K562 (cell line): ENCODE results near the gene MAGEB4. TPM values are rescaled to one million over a fixed set of nuclear protein-coding genes. Genes with fewer than 3 reads are reported as not detected.

ENCODE experiments used
- ADNP ChIP-seq: fragments of 200-800 bp; sonication (Bioruptor generic); IDR thresholded peaks from 2 replicates; pipeline ENCODE4 v1.6.1; 2016; ENCODE audit warnings: missing genetic modification characterization, missing compliant biosample characterization
- ELK3 ChIP-seq: fragments of 450-650 bp; formaldehyde crosslinking; IDR thresholded peaks from 2 replicates; pipeline ENCODE4 v1.4.0; 2020; ENCODE audit warnings: mild to moderate bottlenecking
- FOXK1 ChIP-seq: sonication (generic); formaldehyde crosslinking; IDR thresholded peaks from 2 replicates; pipeline ENCODE4 v1.8.0; 2022; ENCODE audit warnings: missing genetic modification reagents, mild to moderate bottlenecking, borderline replicate concordance
- GATAD2A ChIP-seq: fragments of 450-650 bp; IDR thresholded peaks from 2 replicates; pipeline ENCODE4 v1.6.1; 2017
- HNRNPH1 ChIP-seq: fragments of 200-400 bp; formaldehyde crosslinking; optimal IDR thresholded peaks from 2 replicates; pipeline ENCODE3; 2017; ENCODE audit warnings: low read depth, mild to moderate bottlenecking, low read length, moderate library complexity
- MECOM ChIP-seq: fragments of 250-450 bp; sonication (Bioruptor Pico); IDR thresholded peaks from 2 replicates; pipeline ENCODE4 v1.8.0; 2022; ENCODE audit warnings: inconsistent platforms
- MTF1 ChIP-seq: fragments of 250-450 bp; sonication (Bioruptor Pico); IDR thresholded peaks from 2 replicates; pipeline ENCODE4 v1.9.0; 2021; ENCODE audit warnings: moderate library complexity, mild to moderate bottlenecking, inconsistent platforms, borderline replicate concordance
- NFE2 ChIP-seq: IDR thresholded peaks from 2 replicates; pipeline ENCODE4 v1.6.1; 2014; ENCODE audit warnings: antibody characterized with exemption, low read depth
- NR1H2 ChIP-seq: sonication (generic); formaldehyde crosslinking; IDR thresholded peaks from 2 replicates; pipeline ENCODE4 v1.4.0; 2020; ENCODE audit warnings: mild to moderate bottlenecking, missing genetic modification reagents
- PHF8 ChIP-seq: fragments of 200-600 bp; sonication (generic); IDR thresholded peaks from 2 replicates; pipeline ENCODE4 v1.6.1; 2012; ENCODE audit warnings: mixed run types, mild to moderate bottlenecking, inconsistent platforms, low read length, moderate library complexity, borderline replicate concordance
- PML ChIP-seq: IDR thresholded peaks from 2 replicates; pipeline ENCODE4 v1.6.1; 2012; ENCODE audit warnings: low read length, inconsistent platforms
- PREB ChIP-seq: sonication (generic); formaldehyde crosslinking; IDR thresholded peaks from 2 replicates; pipeline ENCODE4 v1.8.1; 2023; ENCODE audit warnings: mild to moderate bottlenecking, missing genetic modification reagents
- PURB ChIP-seq: sonication (generic); formaldehyde crosslinking; IDR thresholded peaks from 2 replicates; pipeline ENCODE4 v1.9.0; 2021; ENCODE audit warnings: low read depth, mild to moderate bottlenecking, missing genetic modification reagents
- RNF219 ChIP-seq: fragments of 250-450 bp; sonication (Bioruptor Pico); IDR thresholded peaks from 2 replicates; pipeline ENCODE4 v1.5.0; 2022; ENCODE audit warnings: mild to moderate bottlenecking
- SMAD1 ChIP-seq: fragments of 150-350 bp; IDR thresholded peaks from 2 replicates; pipeline ENCODE4 v1.6.1; 2014; ENCODE audit warnings: low read length, low read depth; ENCODE audit not compliant: partially characterized antibody
- SMAD2 ChIP-seq: fragments of 150-350 bp; IDR thresholded peaks from 2 replicates; pipeline ENCODE4 v1.6.1; 2014; ENCODE audit warnings: low read depth, mild to moderate bottlenecking, low read length
- SMAD3 ChIP-seq: fragments of 450-650 bp; formaldehyde crosslinking; conservative IDR thresholded peaks from 2 replicates; pipeline ENCODE4 v1.4.0; 2020; ENCODE audit warnings: mild to moderate bottlenecking
- ZBTB2 ChIP-seq: fragments of 450-650 bp; IDR thresholded peaks from 2 replicates; pipeline ENCODE4 v1.6.1; 2016; ENCODE audit warnings: antibody characterized with exemption
- ZNF518B ChIP-seq: fragments of 250-450 bp; sonication (Bioruptor Pico); IDR thresholded peaks from 2 replicates; pipeline ENCODE4 v1.5.0; 2021; ENCODE audit warnings: mild to moderate bottlenecking, moderate library complexity
- ZNF717 ChIP-seq: fragments of 250-450 bp; sonication (Bioruptor Pico); IDR thresholded peaks from 2 replicates; pipeline ENCODE4 v1.5.0; 2021
- polyA plus RNA-seq, 8 experiments: library from polyadenylated mRNA; depleted of rRNA in 4 of 8; stranded (reverse) in 5 of 8; unstranded in 3 of 8; fragments of >200 nt; fragmentation: Nextera tagmentation in 2 of 8; fragmentation: Illumina TruSeq in 1 of 8; extraction: Ambion mirVana in 2 of 8; extraction: Trizol in 1 of 8; gene quantifications; 2 replicates each; pipeline versions ENCODE4 v1.2.1 to v1.2.3, GENCODE V29; 2011 to 2014; ENCODE audit warnings: inconsistent platforms in 1 of 8, missing spikeins in 1 of 8
- total RNA-seq, 7 experiments: library from RNA; depleted of rRNA in 6 of 7; stranded (reverse); fragments of >200 nt in 6 of 7; fragmentation: Illumina TruSeq in 2 of 7; extraction: Trizol in 2 of 7; gene quantifications; 2 replicates each; pipeline versions ENCODE4 v1.2.1 to v1.2.3, GENCODE V29; 2011 to 2021; ENCODE audit warnings: low replicate concordance in 1 of 7

The MAGEB4 gene
- total and polyA plus RNA-seq, 9 of the 15 experiments (the other 6 are each of a cell fraction or from before 2014, with no cell fraction given): 0.04 to 0.09 (median 0.06) TPM; not detected in 6

- TF ChIP-seq GATAD2A (no peak), PHF8 (peak; percentile 54; the same call in 1 of the 2 replicates), ZNF717 (CRISPR knock-in tag) (no peak), MTF1 (CRISPR knock-in tag) (no peak), RNF219 (CRISPR knock-in tag) (no peak), HNRNPH1 (no peak), ZBTB2 (peak; percentile 97), PREB (CRISPR knock-in tag) (no peak), ADNP (tag) (no peak), SMAD2 (no peak), FOXK1 (no peak), NR1H2 (CRISPR knock-in tag) (no peak), NFE2 (no peak), ZNF518B (CRISPR knock-in tag) (no peak), PURB (CRISPR knock-in tag) (no peak), SMAD3 (CRISPR knock-in tag) (no peak), ELK3 (CRISPR knock-in tag) (no peak), MECOM (CRISPR knock-in tag) (no peak), SMAD1 (no peak), PML (no peak)
These were observed 5.1 kb downstream of the MAGEB4 start, which contains the start of gene MAGEB1 (continued) for GRCh38 chrX:30246769-30247489.
